Mononuclear cell (primary cell): ENCODE measurements around the gene CDK6. TPM values are rescaled to one million over a fixed set of nuclear protein-coding genes. Genes with fewer than 3 reads are reported as not detected.
A peak's percentile ranks its signal among the peaks of the same experiment; 100 is the strongest.

ENCODE experiments used
- H3K27me3 ChIP-seq: 2 replicates; pipeline ENCODE4 v1.6.0; 2011; ENCODE audit warnings: low read length, control low read depth; ENCODE audit not compliant: insufficient read depth
- H3K4me1 ChIP-seq: 2 replicates; pipeline ENCODE4 v1.5.1; 2011; ENCODE audit warnings: mild to moderate bottlenecking, low read length, control low read depth; ENCODE audit not compliant: insufficient read depth
- H3K4me3 ChIP-seq: 2 replicates; pipeline ENCODE4 v1.5.1; 2011; ENCODE audit warnings: mild to moderate bottlenecking, low read length, moderate library complexity
- H3K9me3 ChIP-seq: 2 replicates; pipeline ENCODE4 v1.5.1; 2011; ENCODE audit warnings: low read depth, mild to moderate bottlenecking, control low read depth, low read length
- total RNA-seq: library from RNA; depleted of rRNA; stranded (reverse); fragments of >200 nt; gene quantifications from one replicate; pipeline ENCODE4 v1.2.3, GENCODE V29; 2012

The CDK6 gene
- total RNA-seq, 1 donor = 28.4 TPM

DNA sequence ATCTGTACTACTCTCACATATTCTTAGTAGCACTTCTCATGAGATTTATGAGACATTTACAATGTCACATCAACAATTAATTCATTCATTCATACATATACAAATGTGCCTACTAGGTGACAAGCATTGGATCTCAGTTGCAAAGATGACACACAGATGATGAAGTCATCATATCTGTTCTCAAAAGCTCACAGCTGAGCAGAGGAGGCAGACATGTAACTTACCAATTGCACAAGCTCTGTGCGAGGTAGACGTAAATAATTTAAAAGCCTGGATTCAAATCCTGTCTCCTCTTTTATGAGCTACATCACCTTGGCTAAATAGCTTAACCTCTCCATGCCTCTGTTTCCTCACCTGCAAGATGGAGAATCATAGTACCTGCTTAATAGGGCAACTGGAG is 136.8 kb downstream of the CDK6 start:
- H3K9me3 ChIP-seq = no peaks in the 10 kb centered on the region
- no peak overlapping the region for H3K4me3 ChIP-seq
- H3K4me1 ChIP-seq = peaks cover 9% of the 10 kb centered on the region
- no peaks in the 10 kb centered on the region for H3K27me3 ChIP-seq

DNA sequence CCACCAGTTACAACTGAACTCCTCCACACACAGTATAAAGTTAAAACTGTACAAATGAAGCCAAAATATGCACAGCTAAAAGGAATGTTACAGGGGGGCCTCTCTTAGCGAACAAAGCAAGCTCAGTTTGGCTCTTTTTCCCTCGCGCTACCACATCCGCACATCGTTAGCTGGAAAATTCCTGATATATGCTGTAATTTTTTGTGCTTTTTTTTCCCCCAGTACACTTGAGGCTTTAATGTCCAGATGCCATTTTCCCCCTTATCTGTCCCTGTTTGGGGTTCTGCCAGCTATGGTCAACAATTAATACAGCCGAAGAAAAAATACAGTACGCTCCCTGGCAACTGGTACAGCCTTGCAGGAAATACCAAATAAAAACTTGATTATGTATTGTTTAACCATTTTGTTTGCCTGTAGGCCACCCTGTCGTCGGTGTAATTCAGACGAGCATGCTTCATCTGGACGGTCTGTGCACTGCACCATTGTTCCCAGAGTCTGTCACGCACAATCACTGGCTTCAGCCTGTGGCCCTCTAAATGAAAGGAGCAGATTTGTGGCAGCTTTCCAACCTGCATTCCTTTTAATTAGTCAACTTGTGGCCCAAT is 138.0 kb downstream of the CDK6 start:
- no peaks in the 10 kb centered on the region for H3K9me3 ChIP-seq
- H3K4me1 ChIP-seq = peaks cover 9% of the 10 kb centered on the region
- no peaks in the 10 kb centered on the region for H3K27me3 ChIP-seq
- no peak overlapping the region for H3K4me3 ChIP-seq

GRCh38 chr7:92697414-92697813 is 139.0 kb downstream of the CDK6 start:
- no peaks in the 10 kb centered on the region for H3K9me3 ChIP-seq
- no peaks in the 10 kb centered on the region for H3K27me3 ChIP-seq
- peaks cover 9% of the 10 kb centered on the region for H3K4me1 ChIP-seq
- no peak overlapping the region for H3K4me3 ChIP-seq

DNA sequence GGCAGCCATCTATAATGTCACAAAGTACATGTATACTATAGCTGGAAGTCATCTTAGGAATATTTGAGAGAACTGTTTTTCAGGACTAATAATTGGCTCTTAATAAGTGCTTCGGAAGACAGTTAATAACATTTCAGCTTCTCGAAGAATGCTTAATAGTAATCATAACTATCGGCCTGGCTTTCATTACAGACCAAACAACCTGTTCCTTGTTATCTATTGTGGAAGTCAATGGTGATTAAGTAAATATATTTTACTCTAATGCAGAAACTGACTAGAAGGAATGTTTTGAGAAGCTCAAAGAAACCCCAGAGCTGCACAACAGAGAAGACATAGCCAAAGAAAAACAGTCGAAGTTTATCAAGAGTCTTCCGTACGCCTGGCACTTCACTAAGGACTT is 139.4 kb downstream of the CDK6 start:
- Histone ChIP-seq H3K27me3 (no peaks in the 10 kb centered on the region), H3K4me3 (no peak overlapping the region), H3K4me1 (peaks cover 10% of the 10 kb centered on the region), H3K9me3 (no peaks in the 10 kb centered on the region)

- peaks cover 13% of the 10 kb centered on the region for H3K4me1 ChIP-seq
- no peaks in the 10 kb centered on the region for H3K27me3 ChIP-seq
- H3K4me3 ChIP-seq = no peak overlapping the region
- H3K9me3 ChIP-seq = no peaks in the 10 kb centered on the region
Observed at GRCh38 chr7:92696584-92696983, 139.8 kb downstream of the CDK6 start.

- Histone ChIP-seq H3K4me1 (peaks cover 13% of the 10 kb centered on the region), H3K4me3 (peak overlapping the region; percentile 32), H3K9me3 (no peaks in the 10 kb centered on the region), H3K27me3 (no peaks in the 10 kb centered on the region)
Observed at GRCh38 chr7:92695308-92696261, 140.8 kb downstream of the CDK6 start.

GRCh38 chr7:92694211-92694610 is 142.2 kb downstream of the CDK6 start:
- H3K4me3 ChIP-seq = no peak overlapping the region
- peaks cover 13% of the 10 kb centered on the region for H3K4me1 ChIP-seq
- no peaks in the 10 kb centered on the region for H3K27me3 ChIP-seq
- no peaks in the 10 kb centered on the region for H3K9me3 ChIP-seq

GRCh38 chr7:92693519-92693918 is 142.9 kb downstream of the CDK6 start:
- Histone ChIP-seq H3K27me3 (no peaks in the 10 kb centered on the region), H3K9me3 (no peaks in the 10 kb centered on the region), H3K4me1 (peaks cover 13% of the 10 kb centered on the region), H3K4me3 (no peak overlapping the region)

GRCh38 chr7:92691578-92691977 is 144.8 kb downstream of the CDK6 start:
- peaks cover 13% of the 10 kb centered on the region for H3K4me1 ChIP-seq
- no peaks in the 10 kb centered on the region for H3K27me3 ChIP-seq

DNA sequence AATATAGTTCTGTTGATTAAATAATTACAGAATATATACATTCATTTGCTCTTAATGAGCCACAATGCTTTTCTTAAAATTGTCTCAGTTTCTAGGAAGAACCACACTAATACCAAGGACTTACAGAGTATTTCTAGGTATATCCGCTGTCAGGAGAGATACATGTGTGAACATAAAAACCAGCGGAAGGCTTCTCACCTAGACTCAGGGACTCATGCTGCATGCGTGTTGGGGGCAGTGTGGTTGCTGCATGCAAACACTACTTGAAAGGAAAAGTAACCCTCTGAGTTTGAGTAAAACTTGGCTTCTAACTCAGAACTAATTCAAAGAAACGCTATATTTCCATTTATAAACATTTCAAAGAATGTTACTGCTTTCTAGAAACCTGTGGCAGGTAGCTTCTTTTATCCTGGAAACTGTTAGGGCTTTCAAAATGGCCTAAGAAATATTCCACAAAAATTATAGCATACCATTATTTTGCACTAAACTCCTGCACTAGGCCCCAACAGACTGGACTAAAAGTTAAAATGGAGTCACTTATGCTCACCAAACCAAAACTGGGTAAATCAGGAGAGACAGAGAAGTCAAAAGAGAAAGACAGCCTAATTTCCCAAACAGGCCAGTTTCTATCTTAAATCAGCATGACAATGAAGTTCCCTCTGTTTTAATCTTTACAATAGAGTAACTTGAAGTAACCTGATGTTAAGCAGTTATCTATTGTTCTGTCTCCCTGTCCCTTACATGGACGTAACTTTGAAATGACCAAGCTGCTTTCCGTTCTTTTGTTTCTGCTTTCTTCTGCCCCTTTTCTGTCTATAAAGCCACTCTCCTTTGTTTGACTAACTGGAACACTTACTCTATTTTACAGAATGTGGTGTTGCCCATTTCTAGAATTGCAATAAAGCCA is 151.0 kb downstream of the CDK6 start:
- peaks cover 40% of the 10 kb centered on the region for H3K4me1 ChIP-seq
- no peak overlapping the region for H3K4me3 ChIP-seq
- no peaks in the 10 kb centered on the region for H3K27me3 ChIP-seq
- no peaks in the 10 kb centered on the region for H3K9me3 ChIP-seq

More at GRCh38 chr7:92691578-92691977, 144.8 kb downstream of the CDK6 start:
- no peaks in the 10 kb centered on the region for H3K9me3 ChIP-seq
- H3K4me3 ChIP-seq = no peak overlapping the region

- Histone ChIP-seq H3K27me3 (no peaks in the 10 kb centered on the region), H3K4me3 (no peak overlapping the region), H3K9me3 (no peaks in the 10 kb centered on the region), H3K4me1 (peaks cover 41% of the 10 kb centered on the region)
Observed at GRCh38 chr7:92684274-92684673, 152.1 kb downstream of the CDK6 start.

- H3K9me3 ChIP-seq = no peaks in the 10 kb centered on the region
- H3K4me3 ChIP-seq = no peak overlapping the region
- peaks cover 45% of the 10 kb centered on the region for H3K4me1 ChIP-seq
- no peaks in the 10 kb centered on the region for H3K27me3 ChIP-seq
Observed at GRCh38 chr7:92682903-92683539, 153.4 kb downstream of the CDK6 start.

- peaks cover 45% of the 10 kb centered on the region for H3K4me1 ChIP-seq
- H3K4me3 ChIP-seq = no peak overlapping the region
- H3K27me3 ChIP-seq = no peaks in the 10 kb centered on the region
- H3K9me3 ChIP-seq = no peaks in the 10 kb centered on the region
Observed at GRCh38 chr7:92682330-92682729, 154.0 kb downstream of the CDK6 start.

GRCh38 chr7:92681633-92682032 is 154.7 kb downstream of the CDK6 start:
- Histone ChIP-seq H3K4me3 (no peak overlapping the region), H3K9me3 (no peaks in the 10 kb centered on the region), H3K4me1 (peaks cover 45% of the 10 kb centered on the region), H3K27me3 (no peaks in the 10 kb centered on the region)
